HG03457 (cell line): ENCODE results near the gene FLII.
"Not testable (repeated sequence)": the region's sequence is repeated elsewhere in the genome, so short reads cannot be mapped to it uniquely, and the experiment has no call there.

ENCODE experiments used
- ATAC-seq: cut with Tn5 transposase; IDR thresholded peaks from one replicate; pipeline ENCODE4 v1.9.1; 2021; ENCODE audit warnings: moderate number of reproducible peaks; ENCODE audit not compliant: unreplicated experiment

FLII gene

DNA sequence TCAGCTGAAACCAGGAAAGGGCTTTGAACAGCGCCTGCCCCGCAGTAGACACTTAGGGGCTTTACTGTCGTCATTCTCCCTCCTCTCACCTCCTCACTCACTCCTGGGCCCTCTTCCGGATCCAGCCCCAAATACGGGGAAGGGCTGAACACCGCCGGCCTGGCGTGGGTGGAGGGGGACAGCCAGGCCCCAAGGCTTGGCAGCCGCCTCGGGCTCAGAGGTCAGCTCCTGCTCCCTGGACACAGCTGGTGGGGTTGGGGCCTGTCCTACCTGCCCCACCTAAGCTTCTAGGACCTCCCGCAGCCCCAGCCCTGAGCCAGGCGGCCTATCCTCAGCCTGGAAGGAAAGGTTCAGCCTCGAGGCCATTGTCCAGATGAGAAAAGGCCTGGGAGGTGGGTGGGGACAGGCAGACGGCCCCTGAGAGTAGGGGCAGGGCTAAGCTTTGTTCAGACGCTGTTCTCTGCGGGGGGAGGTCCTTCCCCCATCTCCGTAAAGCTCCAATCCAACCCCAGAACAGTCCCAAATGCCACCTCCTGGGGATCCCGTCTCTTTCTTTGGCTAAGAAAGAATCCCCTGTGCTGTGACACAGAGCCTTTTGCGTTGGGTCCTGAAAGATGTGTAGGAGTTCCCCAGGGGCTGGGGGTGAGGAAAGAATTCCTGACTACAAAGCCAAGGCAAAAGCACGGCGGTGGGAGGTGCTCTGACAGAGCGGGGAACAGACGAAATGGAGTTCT lies 34.0 kb downstream of the FLII start:
- no peak for ATAC-seq

- ATAC-seq: no peak
These were observed 34.5 kb downstream of the FLII start for GRCh38 chr17:18224053-18224386.

DNA sequence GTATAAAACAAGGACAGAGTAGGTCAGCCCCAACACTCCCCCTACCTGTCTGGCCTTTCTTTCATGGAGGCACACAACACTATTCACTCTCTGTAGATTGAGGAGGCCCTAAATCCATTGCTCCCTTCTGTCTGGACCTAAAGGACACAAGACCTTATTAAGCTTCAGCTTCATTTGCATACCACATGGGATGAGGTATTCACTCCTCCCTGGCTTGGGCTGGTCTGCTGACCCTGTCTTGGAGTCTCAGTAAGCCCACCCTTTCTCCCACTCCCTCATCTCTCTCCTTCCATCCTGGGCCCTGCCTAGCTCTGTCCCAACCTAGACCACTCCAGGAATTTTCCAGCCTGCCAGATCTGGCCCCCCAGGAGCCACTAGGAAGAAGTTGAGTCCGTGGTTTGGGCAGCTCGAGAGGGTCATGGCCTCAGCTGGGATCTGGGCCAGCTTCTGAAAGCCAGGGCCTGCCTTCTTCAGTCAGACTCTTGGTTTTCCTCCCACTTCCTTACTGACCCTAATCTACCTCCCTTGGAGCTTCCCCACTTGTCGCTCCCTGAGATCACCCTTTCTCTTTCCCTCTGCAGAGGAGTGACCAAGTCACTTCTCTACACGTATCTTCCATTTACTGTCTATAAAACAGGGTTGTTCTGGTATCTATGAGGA lies 39.7 kb downstream of the FLII start:
- ATAC-seq: no peak

GRCh38 chr17:18217412-18218015 lies 41.0 kb downstream of the FLII start:
- ATAC-seq: no peak

GRCh38 chr17:18216906-18217305 lies 41.6 kb downstream of the FLII start:
- not testable (repeated sequence) for ATAC-seq

DNA sequence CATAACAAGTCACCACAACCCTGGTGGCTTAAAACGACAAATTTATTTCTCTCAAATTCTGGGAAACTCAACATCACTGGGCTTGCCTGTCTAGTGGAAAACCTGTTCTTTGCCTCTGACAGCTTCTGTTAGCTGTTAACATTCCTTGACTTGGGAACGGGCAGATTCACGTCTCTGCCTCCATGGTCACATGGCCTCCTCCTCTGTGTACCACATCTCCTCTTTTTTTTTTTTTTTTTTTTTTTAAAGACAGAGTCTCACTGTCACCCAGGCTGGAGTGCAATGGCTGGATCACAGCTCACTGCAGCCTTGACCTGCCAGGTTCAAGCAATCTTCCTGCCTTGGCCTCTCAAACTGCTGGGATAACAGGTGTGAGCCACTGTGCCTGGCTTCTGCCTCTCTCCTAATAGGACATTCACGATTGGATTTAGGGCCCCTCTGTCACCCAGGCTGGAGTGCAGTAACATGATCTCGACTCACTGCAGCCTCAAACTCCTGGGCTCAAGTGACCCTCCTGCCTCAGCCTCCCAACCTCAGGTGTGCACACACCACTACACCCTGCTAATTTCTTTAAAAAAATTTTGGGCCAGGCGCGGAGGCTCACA lies 44.8 kb downstream of the FLII start:
- ATAC-seq: no peak

DNA sequence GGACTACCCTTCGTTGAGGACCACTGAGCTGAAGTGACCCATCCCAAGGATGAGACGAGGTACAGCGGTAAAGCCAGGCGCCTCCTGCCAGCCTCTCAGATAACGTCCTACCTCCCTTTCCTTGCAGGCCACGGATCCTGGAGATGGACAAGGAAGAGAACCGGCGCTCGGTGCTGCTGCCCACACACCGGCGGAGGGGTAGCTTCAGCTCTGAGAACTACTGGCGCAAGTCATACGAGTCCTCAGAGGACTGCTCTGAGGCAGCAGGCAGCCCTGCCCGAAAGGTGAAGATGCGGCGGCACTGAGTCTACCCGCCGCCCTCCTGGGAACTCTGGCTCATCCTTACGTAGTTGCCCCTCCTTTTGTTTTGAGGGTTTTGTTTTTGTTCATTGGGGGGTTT lies 50.4 kb downstream of the FLII start:
- no peak for ATAC-seq

DNA sequence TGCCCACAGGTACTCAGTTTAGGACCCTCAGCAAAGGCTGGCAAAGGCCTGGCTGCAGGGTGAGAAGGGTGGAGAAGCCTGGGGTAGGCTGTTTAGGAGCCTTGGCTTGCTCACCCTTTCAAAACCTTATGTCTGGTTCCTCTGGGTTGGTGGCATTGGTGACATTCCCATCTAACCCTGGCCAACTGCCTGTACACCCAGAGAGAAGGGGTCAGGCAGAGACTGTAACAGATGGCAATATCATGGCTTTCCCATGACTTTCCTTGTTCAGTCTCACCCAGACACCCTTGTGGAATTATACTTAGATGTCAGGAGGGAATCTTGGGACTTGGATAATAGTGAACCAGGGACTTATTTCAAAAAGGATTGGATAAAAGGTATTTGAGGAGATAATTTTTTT lies 51.6 kb downstream of the FLII start:
- ATAC-seq: no peak

GRCh38 chr17:18205861-18206260 lies 52.7 kb downstream of the FLII start:
- no peak for ATAC-seq

DNA sequence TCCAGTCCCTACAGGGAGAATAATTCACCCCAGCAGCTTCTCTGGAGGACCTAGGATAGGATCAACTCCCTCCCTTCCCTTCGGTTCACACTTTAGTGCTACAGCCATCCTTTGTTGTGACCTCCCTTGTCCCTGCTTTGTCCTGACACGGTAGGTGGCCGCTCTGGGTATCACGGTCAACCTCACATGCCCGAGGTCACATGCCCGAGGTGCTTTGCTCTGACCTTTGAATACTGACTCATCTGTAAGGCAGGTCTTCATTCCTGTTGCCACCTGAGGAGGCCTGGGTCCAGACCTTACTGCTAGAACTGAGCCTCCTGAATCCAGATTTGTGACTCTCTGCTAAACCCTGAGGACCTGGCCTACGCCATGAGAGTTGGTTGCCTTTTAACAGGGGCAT lies 55.2 kb downstream of the FLII start:
- no peak for ATAC-seq

DNA sequence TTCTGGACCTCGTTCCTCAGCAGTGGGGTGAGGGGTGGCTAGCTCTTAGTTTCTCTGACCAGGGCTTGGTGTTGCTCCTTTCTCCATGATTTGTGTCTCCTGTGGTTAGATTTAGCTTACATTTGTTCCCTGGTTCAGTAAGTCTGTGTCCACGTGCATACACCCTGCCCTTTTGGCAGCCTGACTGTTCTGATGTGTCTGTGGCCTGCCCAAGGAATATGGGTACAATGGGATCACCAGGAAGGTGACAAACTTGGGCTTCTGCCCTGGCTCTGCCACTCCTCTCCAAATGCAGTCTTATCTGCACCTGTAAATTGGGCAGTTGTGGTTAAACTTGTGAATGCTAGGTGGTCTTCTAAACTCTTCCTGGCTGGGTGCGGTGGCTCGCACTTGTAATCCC lies 57.4 kb downstream of the FLII start:
- ATAC-seq: no peak

GRCh38 chr17:18198530-18198929 lies 60.0 kb downstream of the FLII start:
- ATAC-seq: no peak

GRCh38 chr17:18197535-18198194 lies 60.9 kb downstream of the FLII start:
- ATAC-seq: no peak

GRCh38 chr17:18195246-18195645 lies 63.3 kb downstream of the FLII start:
- ATAC-seq: no peak
